ENCODE results near the gene C12orf43. TPM values are rescaled to one million over a fixed set of nuclear protein-coding genes. Genes with fewer than 3 reads are reported as not detected.

The C12orf43 gene
- total RNA-seq, 4 donors from 2014 or later: 15.1 to 20.2 (median 17.7) TPM

GRCh38 chr12:120984351-120984898, 31.9 kb downstream of the C12orf43 start:
- Histone ChIP-seq H3K4me1 (no peaks in the 10 kb centered on the region), H3K27ac (no peak overlapping the region), H3K36me3 (no peaks in the 10 kb centered on the region), H3K27me3 (no peaks in the 10 kb centered on the region), H3K9me3 (no peaks in the 10 kb centered on the region), H3K4me3 (no peak overlapping the region)
- TF ChIP-seq POLR2A (IDR thresholded peaks at IDR 0.05) (no peak), CTCF (IDR thresholded peaks at IDR 0.05) (no peak), POLR2AphosphoS5 (IDR thresholded peaks at IDR 0.05) (no peak), EP300 (IDR thresholded peaks at IDR 0.05) (no peak)
- WGBS, 2 donors (ENCODE audit: low coverage in 1 of 2): 57% methylated on average over 3 of the region's 3 CpGs; no CpG with 5 or more reads in 1 of the 2 donors
- no peak for ATAC-seq

- H3K4me1 ChIP-seq: peaks cover 0 to 4% (median 0%) of the 10 kb centered on the region in 3 donors
- H3K4me3 ChIP-seq: no peak overlapping the region
- ATAC-seq: no peak
- WGBS, 2 donors (ENCODE audit: low coverage in 1 of 2): 20% methylated on average over 1 of the region's 4 CpGs; no CpG with 5 or more reads in 1 of the 2 donors
- no peaks in the 10 kb centered on the region for H3K9me3 ChIP-seq
- no peaks in the 10 kb centered on the region for H3K36me3 ChIP-seq
- H3K27me3 ChIP-seq: no peaks in the 10 kb centered on the region
- TF ChIP-seq CTCF (IDR thresholded peaks at IDR 0.05) (no peak), POLR2AphosphoS5 (IDR thresholded peaks at IDR 0.05) (no peak)
- H3K27ac ChIP-seq: no peak overlapping the region
Observed at GRCh38 chr12:120983759-120984158, 32.5 kb downstream of the C12orf43 start.

GRCh38 chr12:120982659-120983058, 33.6 kb downstream of the C12orf43 start:
- ATAC-seq: no peak
- H3K27me3 ChIP-seq: no peaks in the 10 kb centered on the region
- H3K36me3 ChIP-seq: no peaks in the 10 kb centered on the region
- H3K4me1 ChIP-seq: peaks cover 0 to 15% (median 0%) of the 10 kb centered on the region in 3 donors
- 74 to 91% methylated on average over 5 to 7 of the region's 7 CpGs for WGBS, 2 donors (ENCODE audit: low coverage in 1 of 2)
- no peak overlapping the region for H3K27ac ChIP-seq
- no peaks in the 10 kb centered on the region for H3K9me3 ChIP-seq
- H3K4me3 ChIP-seq: no peak overlapping the region
- TF ChIP-seq CTCF (IDR thresholded peaks at IDR 0.05) (no peak), POLR2AphosphoS5 (IDR thresholded peaks at IDR 0.05) (no peak), EP300 (IDR thresholded peaks at IDR 0.05) (no peak), POLR2A (IDR thresholded peaks at IDR 0.05) (no peak)

- Histone ChIP-seq H3K4me3 (no peak overlapping the region), H3K36me3 (no peaks in the 10 kb centered on the region), H3K4me1 (peaks cover 0 to 15% (median 0%) of the 10 kb centered on the region in 3 donors), H3K27me3 (no peaks in the 10 kb centered on the region), H3K9me3 (no peaks in the 10 kb centered on the region), H3K27ac (no peak overlapping the region)
- no peak for ATAC-seq
- TF ChIP-seq CTCF (IDR thresholded peaks at IDR 0.05) (no peak), POLR2AphosphoS5 (IDR thresholded peaks at IDR 0.05) (no peak), EP300 (IDR thresholded peaks at IDR 0.05) (no peak), POLR2A (IDR thresholded peaks at IDR 0.05) (no peak)
- 65 to 76% methylated on average over 4 to 6 of the region's 6 CpGs for WGBS, 2 donors (ENCODE audit: low coverage in 1 of 2)
Observed at GRCh38 chr12:120981407-120981941, 34.8 kb downstream of the C12orf43 start.

GRCh38 chr12:120980800-120981368, 35.4 kb downstream of the C12orf43 start:
- no peaks in the 10 kb centered on the region for H3K36me3 ChIP-seq
- no peak overlapping the region for H3K27ac ChIP-seq
- no peaks in the 10 kb centered on the region for H3K27me3 ChIP-seq
- no peaks in the 10 kb centered on the region for H3K9me3 ChIP-seq
- ATAC-seq: no peak
- H3K4me1 ChIP-seq: peaks cover 0 to 15% (median 0%) of the 10 kb centered on the region in 3 donors
- 79 to 87% methylated on average over 5 to 11 of the region's 13 CpGs for WGBS, 2 donors (ENCODE audit: low coverage in 1 of 2)
- H3K4me3 ChIP-seq: no peak overlapping the region
- TF ChIP-seq POLR2AphosphoS5 (IDR thresholded peaks at IDR 0.05) (no peak), EP300 (IDR thresholded peaks at IDR 0.05) (no peak), CTCF (IDR thresholded peaks at IDR 0.05) (no peak), POLR2A (IDR thresholded peaks at IDR 0.05) (no peak)
